Activated CD4-positive, alpha-beta T cell treated with anti-CD3 and anti-CD28 coated beads, Interleukin-2, amount 50 U/mL, for 1 hour (primary cell): ENCODE results near the gene ZBTB12.
"Not testable (repeated sequence)": the region's sequence is repeated elsewhere in the genome, so short reads cannot be mapped to it uniquely, and the experiment has no call there.

Experiments used
- DNase-seq: peaks from one replicate; pipeline ENCODE4 v3.0.0-alpha.2; 2020

The ZBTB12 gene, protein sequence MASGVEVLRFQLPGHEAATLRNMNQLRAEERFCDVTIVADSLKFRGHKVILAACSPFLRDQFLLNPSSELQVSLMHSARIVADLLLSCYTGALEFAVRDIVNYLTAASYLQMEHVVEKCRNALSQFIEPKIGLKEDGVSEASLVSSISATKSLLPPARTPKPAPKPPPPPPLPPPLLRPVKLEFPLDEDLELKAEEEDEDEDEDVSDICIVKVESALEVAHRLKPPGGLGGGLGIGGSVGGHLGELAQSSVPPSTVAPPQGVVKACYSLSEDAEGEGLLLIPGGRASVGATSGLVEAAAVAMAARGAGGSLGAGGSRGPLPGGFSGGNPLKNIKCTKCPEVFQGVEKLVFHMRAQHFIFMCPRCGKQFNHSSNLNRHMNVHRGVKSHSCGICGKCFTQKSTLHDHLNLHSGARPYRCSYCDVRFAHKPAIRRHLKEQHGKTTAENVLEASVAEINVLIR

DNA sequence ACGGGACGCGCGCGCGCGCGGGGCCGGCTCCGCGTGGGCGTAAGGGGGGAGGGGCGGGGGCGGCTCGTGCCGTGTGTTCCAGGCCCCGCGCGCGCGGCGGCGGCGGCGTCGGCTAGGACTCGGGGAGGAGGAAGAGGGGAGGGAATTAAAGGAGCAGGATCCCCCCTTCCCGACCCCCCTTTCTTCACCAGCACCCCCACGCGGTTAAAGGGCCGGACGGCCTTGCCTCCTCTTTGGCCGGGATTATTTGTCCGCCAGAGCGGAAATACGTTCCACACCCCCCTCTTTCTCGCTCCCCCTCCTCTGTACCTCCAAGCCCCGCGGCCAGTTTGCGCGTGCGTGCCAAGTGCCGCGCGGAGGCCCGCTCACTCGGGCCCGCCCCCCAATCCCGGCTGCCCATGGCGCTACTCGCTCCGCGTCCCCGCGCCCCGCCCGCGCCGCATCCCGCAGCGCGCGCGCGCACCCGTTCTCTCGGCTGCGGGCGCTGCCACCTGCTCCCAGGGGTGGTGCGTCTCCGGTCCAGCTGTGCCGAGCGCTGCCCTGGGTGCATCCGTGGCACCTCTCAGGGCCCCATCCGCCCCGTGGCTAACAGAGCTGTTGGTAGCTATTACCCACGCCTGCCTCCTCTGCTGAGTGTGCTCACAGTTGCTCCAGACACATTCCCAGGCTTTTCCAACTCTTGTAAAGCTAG is at the start of gene ZBTB12:
Gene ZBTB12, minus strand, starts transcription at position 134 of the 691 bp plus-strand sequence. CDS start 781 bp downstream, outside the sequence.
- peak; percentile 78 for DNase-seq

DNA sequence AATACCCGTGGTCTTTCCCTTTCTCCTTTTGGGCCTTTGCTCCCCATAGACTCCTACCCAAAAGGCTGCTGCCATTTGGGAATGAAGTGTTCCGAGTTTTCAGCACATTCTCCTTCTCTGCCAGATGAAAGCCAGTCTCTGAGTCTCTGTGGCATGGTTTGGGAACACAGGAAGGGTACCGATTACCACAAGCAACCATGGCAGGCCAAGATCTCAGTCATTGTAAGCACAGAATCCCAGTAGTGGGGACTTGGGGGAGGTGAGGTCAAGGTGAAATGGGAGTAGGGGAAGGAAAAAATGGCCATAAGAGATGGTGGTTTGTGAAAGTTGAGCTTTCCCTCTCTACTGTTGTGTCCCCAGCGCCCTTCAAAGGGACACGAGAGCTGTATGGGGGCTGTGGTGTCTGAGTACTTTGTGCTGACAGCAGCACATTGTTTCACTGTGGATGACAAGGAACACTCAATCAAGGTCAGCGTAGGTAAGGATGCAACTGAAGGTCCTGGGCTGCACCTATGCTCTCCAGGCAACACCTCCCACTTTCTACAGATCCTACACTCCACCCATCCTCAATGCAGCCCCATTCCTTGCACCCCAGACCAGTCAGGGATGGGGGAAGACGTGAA is 48.2 kb upstream of the ZBTB12 start:
- no peak for DNase-seq

DNA sequence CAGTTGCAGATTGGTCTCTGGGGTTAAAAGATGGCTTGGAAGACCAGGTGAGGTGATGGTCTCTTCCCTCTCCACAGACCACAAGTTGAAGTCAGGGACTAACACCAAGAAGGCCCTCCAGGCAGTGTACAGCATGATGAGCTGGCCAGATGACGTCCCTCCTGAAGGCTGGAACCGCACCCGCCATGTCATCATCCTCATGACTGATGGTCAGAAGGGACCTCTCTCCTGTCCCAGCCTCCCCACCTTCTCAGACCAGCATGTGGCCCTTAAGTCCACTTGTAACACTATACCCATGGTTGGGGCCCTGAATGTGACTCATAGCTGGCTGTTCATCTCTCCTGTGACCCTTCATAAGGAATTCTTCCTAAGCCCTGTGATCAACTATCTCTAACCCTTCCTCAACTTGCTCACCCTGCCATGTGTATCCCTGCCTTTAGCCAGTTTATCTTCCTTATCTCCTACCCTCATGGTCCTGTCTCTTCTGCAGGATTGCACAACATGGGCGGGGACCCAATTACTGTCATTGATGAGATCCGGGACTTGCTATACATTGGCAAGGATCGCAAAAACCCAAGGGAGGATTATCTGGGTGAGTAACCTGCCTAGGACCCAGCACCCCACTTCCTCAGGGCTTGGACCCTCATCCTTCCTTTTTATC is 47.0 kb upstream of the ZBTB12 start:
- DNase-seq, result no peak

DNA sequence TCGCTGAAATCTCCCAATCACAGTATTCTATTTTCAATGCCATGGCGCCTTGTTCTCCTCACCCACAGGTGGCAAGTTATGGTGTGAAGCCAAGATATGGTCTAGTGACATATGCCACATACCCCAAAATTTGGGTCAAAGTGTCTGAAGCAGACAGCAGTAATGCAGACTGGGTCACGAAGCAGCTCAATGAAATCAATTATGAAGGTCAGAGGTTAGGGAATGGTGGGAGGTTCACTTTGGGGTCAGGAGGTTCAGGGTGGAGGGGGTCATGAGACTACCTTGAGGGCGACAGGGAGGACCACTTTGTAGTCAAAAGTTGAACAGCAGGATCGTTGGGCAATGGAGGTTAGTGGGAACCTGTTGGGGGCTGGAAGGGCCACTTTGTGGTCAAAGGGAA is 46.4 kb upstream of the ZBTB12 start:
- no peak for DNase-seq

DNA sequence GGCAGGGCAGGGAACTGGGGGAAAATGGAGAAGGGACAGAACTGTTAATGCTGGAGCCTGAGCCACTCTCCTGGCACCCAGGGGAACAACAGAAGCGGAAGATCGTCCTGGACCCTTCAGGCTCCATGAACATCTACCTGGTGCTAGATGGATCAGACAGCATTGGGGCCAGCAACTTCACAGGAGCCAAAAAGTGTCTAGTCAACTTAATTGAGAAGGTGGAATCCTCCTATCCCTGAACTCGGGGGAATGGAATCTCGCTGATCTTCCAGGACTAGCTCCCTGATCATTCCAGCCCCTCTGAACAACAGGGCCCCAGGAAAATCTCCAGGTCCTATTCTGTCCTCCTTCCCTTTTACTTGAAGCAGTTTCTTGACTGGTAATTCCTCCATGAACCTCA is 46.0 kb upstream of the ZBTB12 start:
- no peak for DNase-seq

DNA sequence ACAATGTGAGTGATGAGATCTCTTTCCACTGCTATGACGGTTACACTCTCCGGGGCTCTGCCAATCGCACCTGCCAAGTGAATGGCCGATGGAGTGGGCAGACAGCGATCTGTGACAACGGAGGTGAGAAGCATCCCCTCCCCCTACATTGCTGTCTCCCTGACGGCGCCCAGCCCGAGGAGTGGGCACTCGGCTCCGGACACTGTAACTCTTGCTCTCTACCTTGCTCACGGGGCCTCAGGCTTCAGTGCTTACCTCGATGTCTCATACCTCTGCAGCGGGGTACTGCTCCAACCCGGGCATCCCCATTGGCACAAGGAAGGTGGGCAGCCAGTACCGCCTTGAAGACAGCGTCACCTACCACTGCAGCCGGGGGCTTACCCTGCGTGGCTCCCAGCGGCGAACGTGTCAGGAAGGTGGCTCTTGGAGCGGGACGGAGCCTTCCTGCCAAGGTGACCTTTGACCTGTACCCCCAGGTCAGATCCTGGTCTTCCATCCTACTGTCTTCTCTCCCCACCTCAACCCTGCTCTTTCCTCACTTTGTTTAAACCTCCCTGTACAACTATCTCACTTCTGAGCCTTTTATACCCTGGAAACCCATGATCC is 45.3 kb upstream of the ZBTB12 start:
- DNase-seq, result no peak

DNA sequence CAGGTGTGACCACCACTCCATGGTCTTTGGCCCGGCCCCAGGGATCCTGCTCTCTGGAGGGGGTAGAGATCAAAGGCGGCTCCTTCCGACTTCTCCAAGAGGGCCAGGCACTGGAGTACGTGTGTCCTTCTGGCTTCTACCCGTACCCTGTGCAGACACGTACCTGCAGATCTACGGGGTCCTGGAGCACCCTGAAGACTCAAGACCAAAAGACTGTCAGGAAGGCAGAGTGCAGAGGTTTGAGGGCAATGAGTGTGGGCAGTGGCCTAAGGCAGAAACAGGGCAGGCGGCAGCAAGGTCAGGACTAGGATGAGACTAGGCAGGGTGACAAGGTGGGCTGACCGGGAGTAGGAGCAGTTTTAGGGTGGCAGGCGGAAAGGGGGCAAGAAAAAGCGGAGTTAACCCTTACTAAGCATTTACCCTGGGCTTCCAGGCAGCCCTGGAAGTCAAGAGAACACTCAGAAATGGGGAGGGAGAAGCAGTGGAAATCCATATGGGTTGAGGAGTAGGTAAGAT is 44.5 kb upstream of the ZBTB12 start:
- no peak for DNase-seq

DNA sequence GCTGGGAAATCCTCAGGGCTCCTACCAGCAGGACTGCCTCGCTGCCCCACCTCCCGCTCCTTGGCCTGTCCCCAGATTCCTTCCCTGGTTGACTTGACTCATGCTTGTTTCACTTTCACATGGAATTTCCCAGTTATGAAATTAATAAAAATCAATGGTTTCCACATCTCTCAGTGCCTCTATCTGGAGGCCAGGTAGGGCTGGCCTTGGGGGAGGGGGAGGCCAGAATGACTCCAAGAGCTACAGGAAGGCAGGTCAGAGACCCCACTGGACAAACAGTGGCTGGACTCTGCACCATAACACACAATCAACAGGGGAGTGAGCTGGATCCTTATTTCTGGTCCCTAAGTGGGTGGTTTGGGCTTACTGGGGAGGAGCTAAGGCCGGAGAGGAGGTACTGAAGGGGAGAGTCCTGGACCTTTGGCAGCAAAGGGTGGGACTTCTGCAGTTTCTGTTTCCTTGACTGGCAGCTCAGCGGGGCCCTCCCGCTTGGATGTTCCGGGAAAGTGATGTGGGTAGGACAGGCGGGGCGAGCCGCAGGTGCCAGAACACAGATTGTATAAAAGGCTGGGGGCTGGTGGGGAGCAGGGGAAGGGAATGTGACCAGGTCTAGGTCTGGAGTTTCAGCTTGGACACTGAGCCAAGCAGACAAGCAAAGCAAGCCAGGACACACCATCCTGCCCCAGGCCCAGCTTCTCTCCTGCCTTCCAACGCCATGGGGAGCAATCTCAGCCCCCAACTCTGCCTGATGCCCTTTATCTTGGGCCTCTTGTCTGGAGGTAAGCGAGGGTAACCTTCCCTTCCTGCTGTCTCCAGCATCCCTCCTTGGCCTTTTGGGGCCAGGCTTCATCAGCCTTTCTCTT is 43.9 kb upstream of the ZBTB12 start, which contains the start of gene CFB:
Gene CFB, plus strand, starts transcription at position 589 of the 863 bp plus-strand sequence. Its CDS starts 127 bp downstream, at position 716.
- DNase-seq, result no peak

DNA sequence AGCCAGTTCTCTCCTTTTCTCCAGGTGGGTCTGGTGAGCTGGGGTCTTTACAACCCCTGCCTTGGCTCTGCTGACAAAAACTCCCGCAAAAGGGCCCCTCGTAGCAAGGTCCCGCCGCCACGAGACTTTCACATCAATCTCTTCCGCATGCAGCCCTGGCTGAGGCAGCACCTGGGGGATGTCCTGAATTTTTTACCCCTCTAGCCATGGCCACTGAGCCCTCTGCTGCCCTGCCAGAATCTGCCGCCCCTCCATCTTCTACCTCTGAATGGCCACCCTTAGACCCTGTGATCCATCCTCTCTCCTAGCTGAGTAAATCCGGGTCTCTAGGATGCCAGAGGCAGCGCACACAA is 43.2 kb upstream of the ZBTB12 start:
- DNase-seq, result no peak

DNA sequence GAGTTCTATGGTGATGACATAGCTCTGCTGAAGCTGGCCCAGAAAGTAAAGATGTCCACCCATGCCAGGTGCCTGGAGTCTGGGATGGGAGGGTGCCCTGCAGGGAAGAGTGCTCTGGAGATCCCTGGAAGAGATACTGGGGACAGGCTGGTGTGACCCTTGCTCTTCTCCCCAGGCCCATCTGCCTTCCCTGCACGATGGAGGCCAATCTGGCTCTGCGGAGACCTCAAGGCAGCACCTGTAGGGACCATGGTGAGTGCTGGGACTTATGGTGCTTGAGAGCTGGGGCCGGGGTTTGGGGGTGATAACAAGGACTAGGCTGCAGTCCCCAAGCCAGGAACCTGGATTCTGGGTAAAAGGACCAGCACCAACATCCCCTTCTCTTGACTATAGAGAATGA is 41.9 kb upstream of the ZBTB12 start:
- no peak for DNase-seq

DNA sequence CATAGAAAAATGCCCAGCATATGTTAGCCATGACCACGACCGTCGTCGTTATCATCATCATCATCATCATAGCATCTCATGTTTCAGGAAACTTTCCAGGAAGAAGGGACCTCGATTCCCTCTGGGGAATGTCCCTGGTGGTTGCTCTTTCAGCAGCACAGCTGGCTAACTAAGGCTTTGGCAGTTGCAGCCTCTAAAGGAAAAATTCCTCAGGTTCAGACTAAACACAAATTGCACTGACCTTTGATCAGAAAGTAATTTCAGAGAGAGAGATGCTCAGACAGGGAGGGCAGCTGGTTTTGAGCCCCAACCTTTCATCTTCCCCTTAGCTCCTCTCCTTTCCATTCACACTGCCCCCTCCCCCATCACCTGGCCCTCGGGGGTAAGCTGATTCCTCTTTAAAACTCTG is 38.4 kb upstream of the ZBTB12 start:
- no peak for DNase-seq

DNA sequence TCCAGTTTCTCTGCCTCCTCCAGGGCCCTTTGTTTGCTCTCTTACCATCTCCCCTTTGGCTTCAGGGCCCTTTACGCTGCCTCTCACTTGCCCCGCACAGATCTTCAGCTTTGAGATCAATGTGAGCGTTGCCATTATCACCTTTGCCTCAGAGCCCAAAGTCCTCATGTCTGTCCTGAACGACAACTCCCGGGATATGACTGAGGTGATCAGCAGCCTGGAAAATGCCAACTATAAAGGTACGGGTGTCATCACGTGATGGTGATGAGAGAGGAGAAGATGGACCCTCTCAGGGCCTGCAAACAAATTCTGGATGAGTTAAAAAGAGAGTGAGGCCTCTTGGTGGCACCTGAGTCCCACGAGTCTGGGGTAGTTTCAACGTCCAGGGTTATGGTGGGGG is 33.9 kb upstream of the ZBTB12 start:
- no peak for DNase-seq

DNA sequence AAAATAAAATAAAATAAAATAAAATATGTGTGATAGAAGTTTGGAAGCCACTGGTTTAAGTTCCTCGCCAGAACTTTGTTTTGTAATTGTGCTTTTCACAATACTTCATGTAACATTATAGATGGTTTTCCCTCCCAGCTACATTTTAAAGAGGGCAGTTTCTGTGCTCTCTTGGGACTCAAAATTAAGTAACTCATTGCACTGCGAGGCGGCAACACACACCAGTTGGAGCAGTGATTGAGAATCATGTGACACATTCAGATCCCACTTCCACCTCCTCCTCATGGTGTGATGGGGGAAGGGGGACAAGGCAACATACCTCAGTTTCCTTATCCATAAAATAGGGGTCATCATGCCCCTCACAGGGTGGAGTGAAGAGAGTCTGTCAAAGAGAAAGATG is 33.1 kb upstream of the ZBTB12 start:
- DNase-seq, result no peak

DNA sequence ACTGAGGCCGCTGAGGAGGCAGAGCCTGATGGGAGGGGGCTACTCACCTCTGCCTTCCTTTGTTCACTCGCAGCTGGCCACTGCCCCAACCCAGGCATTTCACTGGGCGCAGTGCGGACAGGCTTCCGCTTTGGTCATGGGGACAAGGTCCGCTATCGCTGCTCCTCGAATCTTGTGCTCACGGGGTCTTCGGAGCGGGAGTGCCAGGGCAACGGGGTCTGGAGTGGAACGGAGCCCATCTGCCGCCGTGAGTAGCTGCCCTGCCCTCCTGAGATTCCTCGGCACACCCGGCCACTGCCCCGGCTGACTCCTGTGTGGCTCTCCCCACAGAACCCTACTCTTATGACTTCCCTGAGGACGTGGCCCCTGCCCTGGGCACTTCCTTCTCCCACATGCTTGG is 31.7 kb upstream of the ZBTB12 start:
- DNase-seq, result no peak

DNA sequence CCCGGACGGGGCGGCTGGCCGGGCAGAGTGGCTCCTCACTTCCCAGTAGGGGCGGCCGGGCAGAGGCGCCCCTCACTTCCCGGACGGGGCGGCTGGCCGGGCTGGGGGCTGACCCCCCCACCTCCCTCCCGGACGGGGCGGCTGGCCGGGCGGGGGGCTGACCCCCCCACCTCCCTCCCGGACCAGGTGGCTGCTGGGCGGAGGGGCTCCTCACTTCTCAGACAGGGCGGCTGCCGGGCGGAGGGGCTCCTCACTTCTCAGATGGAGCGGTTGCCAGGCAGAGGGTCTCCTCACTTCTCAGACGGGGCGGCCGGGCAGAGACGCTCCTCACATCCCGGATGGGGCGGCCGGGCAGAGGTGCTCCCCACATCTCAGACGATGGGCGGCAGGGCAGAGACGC is 30.3 kb upstream of the ZBTB12 start:
- not testable (repeated sequence) for DNase-seq

DNA sequence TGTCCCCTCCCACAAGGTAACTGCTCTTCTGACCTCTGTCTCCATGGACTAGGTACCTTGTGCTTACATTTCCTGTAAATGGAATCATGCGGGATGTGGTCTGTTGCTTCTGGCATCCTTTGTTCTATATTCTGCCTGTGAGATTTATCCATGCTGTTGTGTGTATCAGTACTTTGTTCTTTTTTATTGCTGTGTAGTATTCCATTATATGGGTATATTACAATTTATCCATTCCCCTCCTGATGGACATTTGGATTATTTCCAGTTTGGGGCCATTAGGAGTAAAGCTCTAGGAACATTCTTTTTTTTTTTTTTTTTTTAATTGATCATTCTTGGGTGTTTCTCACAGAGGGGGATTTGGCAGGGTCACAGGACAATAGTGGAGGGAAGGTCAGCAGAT is 29.1 kb upstream of the ZBTB12 start:
- DNase-seq, result no peak

DNA sequence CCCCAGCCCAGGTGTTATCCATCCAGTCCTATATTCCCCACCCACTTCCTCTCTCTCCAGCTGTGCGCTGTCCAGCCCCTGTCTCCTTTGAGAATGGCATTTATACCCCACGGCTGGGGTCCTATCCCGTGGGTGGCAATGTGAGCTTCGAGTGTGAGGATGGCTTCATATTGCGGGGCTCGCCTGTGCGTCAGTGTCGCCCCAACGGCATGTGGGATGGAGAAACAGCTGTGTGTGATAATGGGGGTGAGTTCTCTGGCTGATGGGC is 26.7 kb upstream of the ZBTB12 start:
- DNase-seq, result no peak

DNA sequence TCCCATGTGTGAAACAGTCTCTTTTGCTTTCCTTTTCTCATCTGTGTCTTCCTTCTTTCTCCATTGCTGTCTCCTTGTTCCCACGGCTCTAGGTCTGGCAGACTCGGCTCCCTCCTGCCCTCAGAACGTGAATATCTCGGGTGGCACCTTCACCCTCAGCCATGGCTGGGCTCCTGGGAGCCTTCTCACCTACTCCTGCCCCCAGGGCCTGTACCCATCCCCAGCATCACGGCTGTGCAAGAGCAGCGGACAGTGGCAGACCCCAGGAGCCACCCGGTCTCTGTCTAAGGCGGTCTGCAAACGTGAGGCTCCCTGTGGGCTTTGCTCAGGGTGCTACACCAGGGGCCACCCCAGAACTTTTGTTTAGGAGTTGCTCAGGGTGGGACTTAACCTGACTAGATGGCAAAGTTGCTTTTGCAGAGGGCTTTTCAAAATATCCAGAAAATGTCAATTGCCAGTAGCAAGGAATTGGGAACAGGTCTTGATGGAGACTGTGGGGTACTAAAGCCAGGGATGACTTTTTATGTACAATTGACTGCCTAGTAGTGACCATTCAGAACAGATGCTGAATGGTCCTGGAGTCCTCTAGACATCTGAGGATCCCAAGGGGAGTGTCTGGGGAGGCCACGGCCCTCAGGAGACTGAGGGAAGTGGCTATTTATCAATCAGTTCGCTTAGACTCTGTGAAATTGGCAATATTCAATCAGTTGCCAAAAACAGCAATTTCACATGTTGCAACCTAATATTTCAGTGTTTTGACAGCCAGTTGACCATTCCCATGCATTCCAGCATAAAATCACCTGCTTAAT is 26.2 kb upstream of the ZBTB12 start:
- DNase-seq, result no peak

DNA sequence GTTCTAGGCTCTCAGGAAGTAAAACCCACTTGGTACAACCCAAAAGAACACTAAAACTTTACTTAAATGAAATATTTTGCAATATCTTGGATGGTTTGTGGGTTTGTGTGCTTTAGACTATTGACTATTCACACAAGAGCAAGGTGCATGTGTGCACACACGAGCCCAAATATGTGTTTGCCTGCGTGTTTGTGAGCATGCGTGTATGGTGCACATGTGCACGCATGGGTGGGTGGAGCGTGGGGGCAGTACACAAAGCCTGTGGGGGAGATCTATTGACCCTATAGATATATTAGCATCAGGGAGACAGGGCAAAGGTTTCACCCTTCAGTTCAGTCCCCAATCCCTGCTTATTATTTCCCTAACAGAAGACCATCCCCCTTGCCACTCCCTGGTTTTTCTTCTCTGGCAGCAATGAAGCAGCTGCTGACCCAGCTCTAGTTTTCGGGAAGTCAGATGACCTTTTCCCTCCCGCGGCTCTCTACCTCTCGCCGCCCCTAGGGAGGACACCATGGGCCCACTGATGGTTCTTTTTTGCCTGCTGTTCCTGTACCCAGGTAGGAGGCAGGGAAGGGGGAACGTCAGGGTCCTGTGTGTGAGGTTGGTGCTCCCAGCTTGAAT is 25.5 kb upstream of the ZBTB12 start, which contains the start of gene C2:
Gene C2, plus strand, starts transcription at position 476 of the 621 bp plus-strand sequence. Its CDS starts 36 bp downstream, at position 512.
- DNase-seq, result no peak

DNA sequence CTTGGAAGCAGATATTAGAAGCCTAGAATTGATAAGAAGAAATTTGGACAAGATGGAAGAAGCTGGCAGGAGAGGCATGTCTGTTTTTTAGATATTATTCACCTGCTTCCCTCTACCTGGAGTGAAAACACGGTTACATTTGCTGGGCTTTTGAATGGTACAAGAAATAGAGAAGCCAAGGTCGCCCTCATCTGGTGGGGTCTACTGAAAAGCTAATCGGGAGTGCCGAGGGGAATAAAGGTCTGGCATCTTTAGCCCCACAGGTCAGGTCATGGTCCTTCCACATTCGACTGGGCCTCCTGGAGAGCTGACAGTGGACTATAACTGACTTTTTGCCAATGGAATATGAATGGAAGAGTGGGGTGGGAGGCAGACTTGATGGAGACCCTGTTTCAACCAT is 21.1 kb upstream of the ZBTB12 start:
- peak; percentile 17 for DNase-seq
